GM19240 (cell line): ENCODE results near the gene CRBN.

Experiments used
- DNase-seq: peaks from one replicate; pipeline ENCODE4 v3.0.0; 2011; ENCODE audit warnings: low spot score; ENCODE audit not compliant: insufficient read length

The CRBN gene

GRCh38 chr3:3110749-3111361, 68.6 kb downstream of the CRBN start:
- no peak for DNase-seq

- no peak for DNase-seq
Measured at GRCh38 chr3:3110299-3110630, 69.2 kb downstream of the CRBN start, which contains the start of gene IL5RA. TSS of gene IL5RA (minus strand) at chr3:3110374. CDS start at chr3:3104984, 5,390 bp downstream.

GRCh38 chr3:3109407-3110298, 69.8 kb downstream of the CRBN start:
- DNase-seq: no peak

GRCh38 chr3:3107858-3108257, 71.6 kb downstream of the CRBN start:
- DNase-seq: no peak

GRCh38 chr3:3107181-3107580, 72.3 kb downstream of the CRBN start:
- no peak for DNase-seq

- DNase-seq: no peak
Measured at GRCh38 chr3:3105815-3106214, 73.7 kb downstream of the CRBN start.

GRCh38 chr3:3105246-3105645, 74.2 kb downstream of the CRBN start:
- no peak for DNase-seq

GRCh38 chr3:3102751-3103150, 76.7 kb downstream of the CRBN start:
- no peak for DNase-seq

GRCh38 chr3:3101660-3102458, 77.6 kb downstream of the CRBN start:
- DNase-seq: no peak
